WTC11 (cell line): ENCODE results near the gene MAST4.

Source experiments
- FOXP1 ChIP-seq: sonication (generic); formaldehyde crosslinking; IDR thresholded peaks from 2 replicates; pipeline ENCODE4 v1.8.0; 2022; ENCODE audit warnings: missing genetic modification reagents, mild to moderate bottlenecking, moderate library complexity, borderline replicate concordance
- MYBL2 ChIP-seq: sonication (generic); formaldehyde crosslinking; IDR thresholded peaks from 2 replicates; pipeline ENCODE4 v1.8.1; 2023; ENCODE audit warnings: mild to moderate bottlenecking, moderate library complexity, missing genetic modification reagents
- NFYB ChIP-seq: sonication (generic); formaldehyde crosslinking; conservative IDR thresholded peaks from 2 replicates; pipeline ENCODE4 v1.8.0; 2022; ENCODE audit warnings: low read depth, missing genetic modification reagents
- ZBTB21 ChIP-seq: sonication (generic); formaldehyde crosslinking; IDR thresholded peaks from 2 replicates; pipeline ENCODE4 v1.8.1; 2023; ENCODE audit warnings: mild to moderate bottlenecking, missing genetic modification reagents, borderline replicate concordance
- ZNF219 ChIP-seq: sonication (generic); formaldehyde crosslinking; IDR thresholded peaks from 2 replicates; pipeline ENCODE4 v1.8.0; 2023; ENCODE audit warnings: missing genetic modification reagents, mild to moderate bottlenecking, borderline replicate concordance
- ZNF396 ChIP-seq: fragments of 250-450 bp; sonication (Bioruptor Pico); IDR thresholded peaks from 2 replicates; pipeline ENCODE4 v1.8.0; 2021; ENCODE audit warnings: mild to moderate bottlenecking, moderate library complexity, borderline replicate concordance
- TF ChIP-seq, protein P1 (sequence below): sonication (generic); formaldehyde crosslinking; IDR thresholded peaks from 2 replicates; pipeline ENCODE4 v1.8.0; 2022; ENCODE audit warnings: mild to moderate bottlenecking, missing genetic modification reagents
- TF ChIP-seq, protein P2 (sequence below): fragments of 200-600 bp; IDR thresholded peaks from 2 replicates; pipeline ENCODE4 v1.8.0; 2022; ENCODE audit warnings: antibody characterized with exemption
- TF ChIP-seq, protein P3 (sequence below): sonication (generic); formaldehyde crosslinking; IDR thresholded peaks from 2 replicates; pipeline ENCODE4 v1.8.1; 2023; ENCODE audit warnings: mild to moderate bottlenecking, missing genetic modification reagents
- TF ChIP-seq, protein P4 (sequence below): sonication (generic); formaldehyde crosslinking; IDR thresholded peaks from 2 replicates; pipeline ENCODE4 v1.8.1; 2022; ENCODE audit warnings: low read depth, mild to moderate bottlenecking, moderate library complexity, missing genetic modification reagents, borderline replicate concordance
- TF ChIP-seq, protein P5 (sequence below): sonication (generic); formaldehyde crosslinking; IDR thresholded peaks from 2 replicates; pipeline ENCODE4 v1.8.1; 2022; ENCODE audit warnings: low read depth, missing genetic modification reagents, borderline replicate concordance
- TF ChIP-seq, protein P6 (sequence below): sonication (generic); formaldehyde crosslinking; IDR thresholded peaks from 2 replicates; pipeline ENCODE4 v1.8.0; 2023; ENCODE audit warnings: mild to moderate bottlenecking, missing genetic modification reagents

DNA sequence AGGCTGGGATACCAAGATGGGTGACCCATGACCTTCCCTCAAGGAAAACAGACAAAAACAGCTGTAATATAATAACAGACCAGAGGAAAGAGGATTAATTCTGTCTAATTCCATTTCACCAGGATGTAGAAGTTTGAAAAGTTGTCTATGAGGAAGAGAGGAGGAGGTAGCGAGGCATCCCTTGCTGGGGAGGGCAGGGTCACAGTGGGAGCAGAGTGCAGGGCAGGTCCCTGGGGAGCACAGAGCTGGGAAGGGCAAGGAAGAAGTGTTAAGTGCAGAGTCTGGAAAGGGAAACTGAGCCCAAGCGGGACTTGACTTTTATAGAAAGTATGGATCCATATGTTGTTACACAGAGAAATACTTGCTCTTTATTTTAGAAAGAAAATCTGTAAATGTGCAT, 389.8 kb downstream of the MAST4 start:
- TF ChIP-seq, protein P1, sequence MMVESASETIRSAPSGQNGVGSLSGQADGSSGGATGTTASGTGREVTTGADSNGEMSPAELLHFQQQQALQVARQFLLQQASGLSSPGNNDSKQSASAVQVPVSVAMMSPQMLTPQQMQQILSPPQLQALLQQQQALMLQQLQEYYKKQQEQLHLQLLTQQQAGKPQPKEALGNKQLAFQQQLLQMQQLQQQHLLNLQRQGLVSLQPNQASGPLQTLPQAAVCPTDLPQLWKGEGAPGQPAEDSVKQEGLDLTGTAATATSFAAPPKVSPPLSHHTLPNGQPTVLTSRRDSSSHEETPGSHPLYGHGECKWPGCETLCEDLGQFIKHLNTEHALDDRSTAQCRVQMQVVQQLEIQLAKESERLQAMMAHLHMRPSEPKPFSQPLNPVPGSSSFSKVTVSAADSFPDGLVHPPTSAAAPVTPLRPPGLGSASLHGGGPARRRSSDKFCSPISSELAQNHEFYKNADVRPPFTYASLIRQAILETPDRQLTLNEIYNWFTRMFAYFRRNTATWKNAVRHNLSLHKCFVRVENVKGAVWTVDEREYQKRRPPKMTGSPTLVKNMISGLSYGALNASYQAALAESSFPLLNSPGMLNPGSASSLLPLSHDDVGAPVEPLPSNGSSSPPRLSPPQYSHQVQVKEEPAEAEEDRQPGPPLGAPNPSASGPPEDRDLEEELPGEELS (CRISPR knock-in tag) = no peak
- TF ChIP-seq, protein P2, sequence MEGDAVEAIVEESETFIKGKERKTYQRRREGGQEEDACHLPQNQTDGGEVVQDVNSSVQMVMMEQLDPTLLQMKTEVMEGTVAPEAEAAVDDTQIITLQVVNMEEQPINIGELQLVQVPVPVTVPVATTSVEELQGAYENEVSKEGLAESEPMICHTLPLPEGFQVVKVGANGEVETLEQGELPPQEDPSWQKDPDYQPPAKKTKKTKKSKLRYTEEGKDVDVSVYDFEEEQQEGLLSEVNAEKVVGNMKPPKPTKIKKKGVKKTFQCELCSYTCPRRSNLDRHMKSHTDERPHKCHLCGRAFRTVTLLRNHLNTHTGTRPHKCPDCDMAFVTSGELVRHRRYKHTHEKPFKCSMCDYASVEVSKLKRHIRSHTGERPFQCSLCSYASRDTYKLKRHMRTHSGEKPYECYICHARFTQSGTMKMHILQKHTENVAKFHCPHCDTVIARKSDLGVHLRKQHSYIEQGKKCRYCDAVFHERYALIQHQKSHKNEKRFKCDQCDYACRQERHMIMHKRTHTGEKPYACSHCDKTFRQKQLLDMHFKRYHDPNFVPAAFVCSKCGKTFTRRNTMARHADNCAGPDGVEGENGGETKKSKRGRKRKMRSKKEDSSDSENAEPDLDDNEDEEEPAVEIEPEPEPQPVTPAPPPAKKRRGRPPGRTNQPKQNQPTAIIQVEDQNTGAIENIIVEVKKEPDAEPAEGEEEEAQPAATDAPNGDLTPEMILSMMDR = no peak
- TF ChIP-seq, protein P3, sequence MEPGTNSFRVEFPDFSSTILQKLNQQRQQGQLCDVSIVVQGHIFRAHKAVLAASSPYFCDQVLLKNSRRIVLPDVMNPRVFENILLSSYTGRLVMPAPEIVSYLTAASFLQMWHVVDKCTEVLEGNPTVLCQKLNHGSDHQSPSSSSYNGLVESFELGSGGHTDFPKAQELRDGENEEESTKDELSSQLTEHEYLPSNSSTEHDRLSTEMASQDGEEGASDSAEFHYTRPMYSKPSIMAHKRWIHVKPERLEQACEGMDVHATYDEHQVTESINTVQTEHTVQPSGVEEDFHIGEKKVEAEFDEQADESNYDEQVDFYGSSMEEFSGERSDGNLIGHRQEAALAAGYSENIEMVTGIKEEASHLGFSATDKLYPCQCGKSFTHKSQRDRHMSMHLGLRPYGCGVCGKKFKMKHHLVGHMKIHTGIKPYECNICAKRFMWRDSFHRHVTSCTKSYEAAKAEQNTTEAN = no peak
- TF ChIP-seq, protein P4, sequence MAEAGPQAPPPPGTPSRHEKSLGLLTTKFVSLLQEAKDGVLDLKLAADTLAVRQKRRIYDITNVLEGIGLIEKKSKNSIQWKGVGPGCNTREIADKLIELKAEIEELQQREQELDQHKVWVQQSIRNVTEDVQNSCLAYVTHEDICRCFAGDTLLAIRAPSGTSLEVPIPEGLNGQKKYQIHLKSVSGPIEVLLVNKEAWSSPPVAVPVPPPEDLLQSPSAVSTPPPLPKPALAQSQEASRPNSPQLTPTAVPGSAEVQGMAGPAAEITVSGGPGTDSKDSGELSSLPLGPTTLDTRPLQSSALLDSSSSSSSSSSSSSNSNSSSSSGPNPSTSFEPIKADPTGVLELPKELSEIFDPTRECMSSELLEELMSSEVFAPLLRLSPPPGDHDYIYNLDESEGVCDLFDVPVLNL = no peak
- TF ChIP-seq NFYB (CRISPR knock-in tag) = no peak
- TF ChIP-seq ZNF396 = no peak
- TF ChIP-seq ZBTB21 (CRISPR knock-in tag) = no peak
- TF ChIP-seq FOXP1 (CRISPR knock-in tag) = no peak
- TF ChIP-seq, protein P5, sequence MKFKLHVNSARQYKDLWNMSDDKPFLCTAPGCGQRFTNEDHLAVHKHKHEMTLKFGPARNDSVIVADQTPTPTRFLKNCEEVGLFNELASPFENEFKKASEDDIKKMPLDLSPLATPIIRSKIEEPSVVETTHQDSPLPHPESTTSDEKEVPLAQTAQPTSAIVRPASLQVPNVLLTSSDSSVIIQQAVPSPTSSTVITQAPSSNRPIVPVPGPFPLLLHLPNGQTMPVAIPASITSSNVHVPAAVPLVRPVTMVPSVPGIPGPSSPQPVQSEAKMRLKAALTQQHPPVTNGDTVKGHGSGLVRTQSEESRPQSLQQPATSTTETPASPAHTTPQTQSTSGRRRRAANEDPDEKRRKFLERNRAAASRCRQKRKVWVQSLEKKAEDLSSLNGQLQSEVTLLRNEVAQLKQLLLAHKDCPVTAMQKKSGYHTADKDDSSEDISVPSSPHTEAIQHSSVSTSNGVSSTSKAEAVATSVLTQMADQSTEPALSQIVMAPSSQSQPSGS (CRISPR knock-in tag) = no peak
- no peak for TF ChIP-seq ZNF219 (CRISPR knock-in tag)
- TF ChIP-seq, protein P6, sequence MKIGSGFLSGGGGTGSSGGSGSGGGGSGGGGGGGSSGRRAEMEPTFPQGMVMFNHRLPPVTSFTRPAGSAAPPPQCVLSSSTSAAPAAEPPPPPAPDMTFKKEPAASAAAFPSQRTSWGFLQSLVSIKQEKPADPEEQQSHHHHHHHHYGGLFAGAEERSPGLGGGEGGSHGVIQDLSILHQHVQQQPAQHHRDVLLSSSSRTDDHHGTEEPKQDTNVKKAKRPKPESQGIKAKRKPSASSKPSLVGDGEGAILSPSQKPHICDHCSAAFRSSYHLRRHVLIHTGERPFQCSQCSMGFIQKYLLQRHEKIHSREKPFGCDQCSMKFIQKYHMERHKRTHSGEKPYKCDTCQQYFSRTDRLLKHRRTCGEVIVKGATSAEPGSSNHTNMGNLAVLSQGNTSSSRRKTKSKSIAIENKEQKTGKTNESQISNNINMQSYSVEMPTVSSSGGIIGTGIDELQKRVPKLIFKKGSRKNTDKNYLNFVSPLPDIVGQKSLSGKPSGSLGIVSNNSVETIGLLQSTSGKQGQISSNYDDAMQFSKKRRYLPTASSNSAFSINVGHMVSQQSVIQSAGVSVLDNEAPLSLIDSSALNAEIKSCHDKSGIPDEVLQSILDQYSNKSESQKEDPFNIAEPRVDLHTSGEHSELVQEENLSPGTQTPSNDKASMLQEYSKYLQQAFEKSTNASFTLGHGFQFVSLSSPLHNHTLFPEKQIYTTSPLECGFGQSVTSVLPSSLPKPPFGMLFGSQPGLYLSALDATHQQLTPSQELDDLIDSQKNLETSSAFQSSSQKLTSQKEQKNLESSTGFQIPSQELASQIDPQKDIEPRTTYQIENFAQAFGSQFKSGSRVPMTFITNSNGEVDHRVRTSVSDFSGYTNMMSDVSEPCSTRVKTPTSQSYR = no peak
- no peak for TF ChIP-seq MYBL2 (CRISPR knock-in tag)
